WI38 (cell line): Measurements from ENCODE around the gene CELF2.

Experiments used
- H3K4me3 ChIP-seq: 2 replicates; pipeline ENCODE4 v1.5.1; 2011; ENCODE audit warnings: low read depth, mild to moderate bottlenecking, control low read depth, low read length
- TF ChIP-seq, protein P1 (sequence below): IDR thresholded peaks from 2 replicates; pipeline ENCODE4 v1.5.1; 2012; ENCODE audit warnings: low read depth, mild to moderate bottlenecking, control low read depth, low read length

The CELF2 gene

GRCh38 chr10:11195623-11196022, 178.0 kb downstream of the CELF2 start:
- TF ChIP-seq, protein P1, sequence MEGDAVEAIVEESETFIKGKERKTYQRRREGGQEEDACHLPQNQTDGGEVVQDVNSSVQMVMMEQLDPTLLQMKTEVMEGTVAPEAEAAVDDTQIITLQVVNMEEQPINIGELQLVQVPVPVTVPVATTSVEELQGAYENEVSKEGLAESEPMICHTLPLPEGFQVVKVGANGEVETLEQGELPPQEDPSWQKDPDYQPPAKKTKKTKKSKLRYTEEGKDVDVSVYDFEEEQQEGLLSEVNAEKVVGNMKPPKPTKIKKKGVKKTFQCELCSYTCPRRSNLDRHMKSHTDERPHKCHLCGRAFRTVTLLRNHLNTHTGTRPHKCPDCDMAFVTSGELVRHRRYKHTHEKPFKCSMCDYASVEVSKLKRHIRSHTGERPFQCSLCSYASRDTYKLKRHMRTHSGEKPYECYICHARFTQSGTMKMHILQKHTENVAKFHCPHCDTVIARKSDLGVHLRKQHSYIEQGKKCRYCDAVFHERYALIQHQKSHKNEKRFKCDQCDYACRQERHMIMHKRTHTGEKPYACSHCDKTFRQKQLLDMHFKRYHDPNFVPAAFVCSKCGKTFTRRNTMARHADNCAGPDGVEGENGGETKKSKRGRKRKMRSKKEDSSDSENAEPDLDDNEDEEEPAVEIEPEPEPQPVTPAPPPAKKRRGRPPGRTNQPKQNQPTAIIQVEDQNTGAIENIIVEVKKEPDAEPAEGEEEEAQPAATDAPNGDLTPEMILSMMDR: no peak

DNA sequence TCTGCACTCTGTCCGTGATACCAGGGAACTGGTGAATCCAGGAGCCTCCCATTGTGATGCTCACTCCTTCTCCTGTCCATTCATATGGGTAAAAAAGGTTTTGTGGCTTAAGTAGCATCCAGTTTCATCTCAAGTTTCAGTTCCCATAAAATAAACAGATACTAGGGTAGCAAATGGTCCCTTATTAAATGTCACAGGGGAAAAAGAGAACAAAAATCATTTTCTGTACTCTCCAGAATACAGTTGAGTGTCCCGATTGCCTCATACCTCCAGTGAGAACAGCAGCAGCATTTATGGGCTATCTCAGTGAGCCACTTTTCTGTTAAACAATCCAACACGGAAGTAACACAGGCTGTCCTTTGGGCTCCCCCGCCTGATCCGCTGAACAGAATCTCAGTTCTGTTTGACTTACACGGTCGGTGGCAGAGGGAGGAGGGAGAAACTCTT, 179.6 kb downstream of the CELF2 start:
- H3K4me3 ChIP-seq: no peak overlapping the region
- TF ChIP-seq, protein P1: no peak

More at GRCh38 chr10:11195623-11196022, 178.0 kb downstream of the CELF2 start:
- no peak overlapping the region for H3K4me3 ChIP-seq

- H3K4me3 ChIP-seq: no peak overlapping the region
- TF ChIP-seq, protein P1: no peak
Observed at GRCh38 chr10:11197878-11198277, 180.2 kb downstream of the CELF2 start.

DNA sequence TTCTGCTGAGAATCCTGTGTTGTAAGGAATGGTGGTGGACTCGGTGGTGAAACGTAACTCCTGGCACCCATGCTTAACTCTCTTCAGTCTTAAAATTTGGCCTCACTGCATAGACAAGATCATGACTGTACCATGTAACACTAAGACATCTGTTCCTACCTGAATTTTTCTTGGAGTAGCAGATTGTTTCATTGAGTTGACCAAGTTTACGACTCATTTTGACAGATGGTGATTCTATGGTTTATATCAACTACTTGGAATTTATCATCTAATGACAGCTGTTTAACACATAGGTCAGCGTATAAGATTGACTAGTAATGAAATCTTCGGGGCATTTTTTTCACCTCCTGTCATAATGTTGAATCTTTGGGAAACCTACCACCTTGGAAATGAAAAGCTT, 184.2 kb downstream of the CELF2 start:
- no peak overlapping the region for H3K4me3 ChIP-seq
- TF ChIP-seq, protein P1: no peak

DNA sequence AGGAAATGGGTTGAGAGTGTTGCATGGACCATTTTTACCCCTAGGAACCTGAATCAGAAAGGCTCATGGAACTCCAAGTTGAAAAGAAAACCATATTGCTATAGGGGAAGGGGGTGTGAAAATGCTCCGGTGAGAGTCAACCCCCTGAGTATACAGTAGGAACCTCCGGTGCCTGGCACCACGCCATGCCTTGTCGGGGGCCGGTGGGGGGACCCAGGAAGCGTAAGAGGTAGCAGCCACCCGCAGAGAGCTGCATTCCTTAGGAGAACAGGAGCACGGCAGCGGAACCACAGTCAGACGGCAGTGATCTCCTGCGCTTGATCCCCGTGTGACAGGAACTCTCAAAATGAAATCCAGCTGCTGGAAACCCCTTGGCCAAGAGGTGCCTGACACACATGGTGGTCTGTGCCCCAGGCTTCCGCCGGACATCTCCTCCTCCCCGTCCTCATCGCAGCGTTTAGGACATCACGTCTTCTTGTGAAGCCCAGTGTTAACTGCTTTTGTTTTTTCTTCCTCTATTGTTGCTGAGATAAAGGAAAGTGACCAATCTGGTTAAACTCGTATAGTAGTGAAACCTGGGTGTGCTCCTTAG, 186.8 kb downstream of the CELF2 start:
- H3K4me3 ChIP-seq: no peak overlapping the region
- TF ChIP-seq, protein P1: no peak

GRCh38 chr10:11205030-11205772, 187.5 kb downstream of the CELF2 start:
- TF ChIP-seq, protein P1: no peak

More at GRCh38 chr10:11205030-11205772, 187.5 kb downstream of the CELF2 start:
- H3K4me3 ChIP-seq: no peak overlapping the region
